ENCODE measurements around the gene WLS.

WLS gene

DNA sequence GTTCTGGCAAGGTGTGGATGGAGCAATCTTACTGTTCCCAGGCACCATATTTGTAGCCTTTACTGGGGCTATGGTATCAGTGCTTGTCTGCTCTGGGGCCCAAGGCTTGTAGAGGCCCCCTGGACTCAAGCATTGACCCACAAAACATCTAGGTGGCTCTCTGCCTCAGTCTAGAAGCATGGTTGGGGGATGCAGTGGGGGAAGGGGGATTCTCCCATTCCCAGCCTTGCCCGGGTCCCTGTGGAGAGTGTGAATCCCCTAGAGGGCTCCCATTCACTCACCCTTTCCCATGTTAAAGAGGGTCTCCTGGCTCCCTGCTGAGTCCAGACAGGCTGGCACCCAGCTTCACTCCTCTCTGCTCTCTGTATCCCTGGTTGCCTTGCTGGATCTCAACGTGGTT is 153.7 kb downstream of the WLS start:
- DNase-seq, result no peak

Data from activated CD8-positive, alpha-beta memory T cell treated with anti-CD3 and anti-CD28 coated beads for 24 hours (primary cell).